Heart right ventricle (tissue), 16 donors: Measurements from ENCODE around the gene PGBD5. TPM values are rescaled to one million over a fixed set of nuclear protein-coding genes. Genes with fewer than 3 reads are reported as not detected.

Experiments used
- ATAC-seq, 8 donors: fragments of 200-7000 bp; cut with Tn5 transposase; one replicate each; pipeline ENCODE4 v1.9.1; 2020; ENCODE audit warnings: mild to moderate bottlenecking in 8 of 8, moderate library complexity in 8 of 8, moderate number of reproducible peaks in 1 of 8
- DNase-seq, 2 donors: peaks; one replicate each; pipeline ENCODE4 v3.0.0-alpha.2; 2020
- H3K27ac ChIP-seq, 10 donors: fragments of 200-600 bp; sonication (generic) in 2 of 10; one replicate each; pipeline versions ENCODE4 v1.5.0 to v1.8.0; 2020 to 2022; ENCODE audit warnings: mild to moderate bottlenecking in 3 of 10
- H3K27me3 ChIP-seq, 7 donors: fragments of 200-600 bp; one replicate each; pipeline ENCODE4 v1.8.0; 2021 to 2022; ENCODE audit warnings: mild to moderate bottlenecking in 2 of 7
- H3K36me3 ChIP-seq, 9 donors: fragments of 200-600 bp; sonication (generic) in 1 of 9; one replicate each; pipeline versions ENCODE4 v1.5.0 to v1.8.0; 2020 to 2022; ENCODE audit warnings: mild to moderate bottlenecking in 2 of 9
- H3K4me1 ChIP-seq, 9 donors: fragments of 200-600 bp; sonication (generic) in 1 of 9; one replicate each; pipeline versions ENCODE4 v1.5.0 to v1.8.0; 2020 to 2022; ENCODE audit warnings: mild to moderate bottlenecking in 4 of 9
- H3K4me3 ChIP-seq, 10 donors: fragments of 200-600 bp; sonication (generic) in 2 of 10; one replicate each; pipeline versions ENCODE4 v1.5.0 to v1.8.0; 2020 to 2022; ENCODE audit warnings: mild to moderate bottlenecking in 7 of 10, moderate library complexity in 2 of 10
- H3K9me3 ChIP-seq, 11 donors: fragments of 200-600 bp in 10 of 11; sonication (generic) in 2 of 11; one replicate each; pipeline versions ENCODE4 v1.5.0 to v1.8.0; 2013 to 2022; ENCODE audit warnings: mild to moderate bottlenecking in 2 of 11, control low read depth in 1 of 11, moderate library complexity in 1 of 11
- WGBS, 2 donors: extraction: QIAGEN DNeasy Blood & Tissue Kit; methylation state at CpG; one replicate each; pipeline ENCODE4 v1.1.7; 2013; ENCODE audit warnings: inconsistent platforms in 1 of 2; 5-methylcytosine and 5-hydroxymethylcytosine counted together
- intact Hi-C, 10 donors: fragments of 100-400 bp; cut with DNase I; formaldehyde crosslinking; loops; one replicate each; pipeline versions ENCODE4 v1.11.1 to v1.14.2; 2022
- polyA plus RNA-seq, 2 donors: library from polyadenylated mRNA; stranded (reverse); fragments of 200-250 nt; gene quantifications; one replicate each; pipeline ENCODE4 v1.2.3, GENCODE V29; 2013
- total RNA-seq, 10 donors: library from RNA; stranded (reverse); fragmentation: NEBNext Ultra II Directional in 3 of 10; extraction: Animal tissue kit (Norgen Biotek cat#: 25700) in 3 of 10; gene quantifications; one replicate each; pipeline versions ENCODE4 v1.2.1 to v1.2.4, GENCODE V29; 2021 to 2023
- TF ChIP-seq, protein P1 (sequence below), 9 donors: fragments of 200-600 bp; sonication (generic) in 2 of 9; IDR thresholded peaks; one replicate each; pipeline versions ENCODE4 v1.5.0 to v1.8.0; 2021 to 2022; ENCODE audit warnings: antibody characterized with exemption in 9 of 9, mild to moderate bottlenecking in 5 of 9, moderate library complexity in 1 of 9
- donor health status: Arrhythmogenic right ventricular cardiomyopathy.
- donor health status: ischemic (EF 13 %, LVEDD 7.1; RV severe dilation, severe dysfunction).
- donor health status: healthy with polysubstance abuse.
- donor health status: DM: no; HTN: yes; CAD: no.
- donor health status: DM: no; HTN: no; CAD: no.
- donor health status: ischemic (EF 25% LVEDD 6.9; RV normal size, moderate dysfunction).
- donor health status: ischemic (EF 25% LVEDD 5.7; RV mildly dilated, moderate dysfunction).
- donor health status: healthy.
- donor health status: DM: yes; HTN: yes; CAD: no.
- donor health status: Ischemic cardiomyopathy.
- donor health status: ischemic (EF 35%, LVEDD 5.7; RV mildly dilated, moderate dysfunction).
- donor health status: nonischemic (EF 11% LVEDD 7.7; RV severe dilation, severe dysfunction).
- donor health status: DM: yes; HTN: yes; CAD: no.
- donor health status: PGD.
- donor health status: ischemic (EF 29% LVEDD 5.4; RV normal size, mild dysfunction).
- donor health status: nonischemic (EF 23%, LVEDD 6.1; RV moderate dilation, normal function).

Gene PGBD5
- total and polyA plus RNA-seq, 12 donors = 0.52 to 11.4 (median 7.9) TPM

DNA sequence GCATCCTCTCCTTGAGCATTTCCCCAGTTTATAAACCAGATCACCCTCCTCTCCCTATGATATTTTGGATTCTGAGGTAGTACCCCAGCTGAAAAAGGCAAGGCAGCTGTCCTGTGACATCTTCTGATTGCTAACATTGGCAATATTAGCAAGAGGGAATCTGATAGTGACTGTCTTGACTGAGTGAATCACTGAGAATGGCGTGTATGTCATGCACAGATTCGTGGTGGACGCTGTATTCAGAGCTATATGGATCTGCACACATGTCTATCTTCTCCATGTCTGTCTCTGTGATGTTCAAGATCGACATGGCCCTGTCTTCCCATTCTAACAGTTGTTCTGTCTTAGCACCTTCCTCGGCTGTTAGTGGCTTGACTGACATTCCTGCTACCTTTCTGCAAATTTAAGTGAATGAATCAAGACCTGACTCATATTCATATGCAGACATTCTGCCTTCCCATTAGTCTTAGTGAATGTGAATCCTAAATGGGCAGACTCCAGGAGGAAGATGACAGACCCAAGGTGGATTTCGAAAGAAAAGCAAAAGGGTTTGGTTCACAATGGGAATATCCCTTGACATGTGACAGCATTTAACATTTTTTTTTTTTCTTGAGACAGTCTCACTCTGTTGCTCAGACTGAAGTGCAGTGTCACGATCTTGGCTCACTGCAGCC lies 97.7 kb downstream of the PGBD5 start:
- no peaks in the 10 kb centered on the region for H3K36me3 ChIP-seq
- H3K27me3 ChIP-seq = no peaks in the 10 kb centered on the region
- H3K9me3 ChIP-seq = no peaks in the 10 kb centered on the region
- DNase-seq = no peak
- no peak overlapping the region for H3K4me3 ChIP-seq
- H3K4me1 ChIP-seq = peaks cover 0 to 8% (median 0%) of the 10 kb centered on the region in 9 donors
- no peak overlapping the region for H3K27ac ChIP-seq
- ATAC-seq = no peak
- intact Hi-C loops = no loop called here
- TF ChIP-seq, protein P1, sequence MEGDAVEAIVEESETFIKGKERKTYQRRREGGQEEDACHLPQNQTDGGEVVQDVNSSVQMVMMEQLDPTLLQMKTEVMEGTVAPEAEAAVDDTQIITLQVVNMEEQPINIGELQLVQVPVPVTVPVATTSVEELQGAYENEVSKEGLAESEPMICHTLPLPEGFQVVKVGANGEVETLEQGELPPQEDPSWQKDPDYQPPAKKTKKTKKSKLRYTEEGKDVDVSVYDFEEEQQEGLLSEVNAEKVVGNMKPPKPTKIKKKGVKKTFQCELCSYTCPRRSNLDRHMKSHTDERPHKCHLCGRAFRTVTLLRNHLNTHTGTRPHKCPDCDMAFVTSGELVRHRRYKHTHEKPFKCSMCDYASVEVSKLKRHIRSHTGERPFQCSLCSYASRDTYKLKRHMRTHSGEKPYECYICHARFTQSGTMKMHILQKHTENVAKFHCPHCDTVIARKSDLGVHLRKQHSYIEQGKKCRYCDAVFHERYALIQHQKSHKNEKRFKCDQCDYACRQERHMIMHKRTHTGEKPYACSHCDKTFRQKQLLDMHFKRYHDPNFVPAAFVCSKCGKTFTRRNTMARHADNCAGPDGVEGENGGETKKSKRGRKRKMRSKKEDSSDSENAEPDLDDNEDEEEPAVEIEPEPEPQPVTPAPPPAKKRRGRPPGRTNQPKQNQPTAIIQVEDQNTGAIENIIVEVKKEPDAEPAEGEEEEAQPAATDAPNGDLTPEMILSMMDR (IDR thresholded peaks at IDR 0.05) = no peak
- 85 to 88% methylated on average over 7 of the region's 7 CpGs for WGBS, 2 donors

DNA sequence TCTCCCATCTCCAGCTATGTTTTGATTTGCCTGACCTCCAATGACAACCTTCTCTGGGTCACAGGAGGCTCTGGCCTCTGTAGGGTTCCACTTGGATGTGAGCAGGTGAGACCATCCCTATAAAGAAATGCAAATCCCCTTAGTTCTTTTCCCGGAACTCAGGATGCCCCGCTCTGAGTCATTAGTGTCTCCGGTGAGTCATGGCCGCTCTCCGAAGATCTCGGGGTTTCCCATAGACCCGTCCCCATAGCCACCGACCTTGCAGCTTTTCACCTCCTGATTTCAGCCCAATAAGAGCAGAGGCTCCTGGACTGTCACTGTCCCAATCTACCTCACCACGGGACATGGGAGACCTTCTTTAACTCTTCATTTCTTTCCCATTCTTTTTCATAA lies 98.2 kb downstream of the PGBD5 start:
- TF ChIP-seq, protein P1 (IDR thresholded peaks at IDR 0.05) = no peak
- intact Hi-C loops = no loop called here
- Histone ChIP-seq H3K4me1 (peaks cover 0 to 8% (median 0%) of the 10 kb centered on the region in 9 donors), H3K27me3 (no peaks in the 10 kb centered on the region), H3K36me3 (no peaks in the 10 kb centered on the region), H3K27ac (no peak overlapping the region), H3K9me3 (no peaks in the 10 kb centered on the region), H3K4me3 (no peak overlapping the region)
- 89 to 96% methylated on average over 9 of the region's 9 CpGs for WGBS, 2 donors
- DNase-seq (no peak), ATAC-seq (no peak)

DNA sequence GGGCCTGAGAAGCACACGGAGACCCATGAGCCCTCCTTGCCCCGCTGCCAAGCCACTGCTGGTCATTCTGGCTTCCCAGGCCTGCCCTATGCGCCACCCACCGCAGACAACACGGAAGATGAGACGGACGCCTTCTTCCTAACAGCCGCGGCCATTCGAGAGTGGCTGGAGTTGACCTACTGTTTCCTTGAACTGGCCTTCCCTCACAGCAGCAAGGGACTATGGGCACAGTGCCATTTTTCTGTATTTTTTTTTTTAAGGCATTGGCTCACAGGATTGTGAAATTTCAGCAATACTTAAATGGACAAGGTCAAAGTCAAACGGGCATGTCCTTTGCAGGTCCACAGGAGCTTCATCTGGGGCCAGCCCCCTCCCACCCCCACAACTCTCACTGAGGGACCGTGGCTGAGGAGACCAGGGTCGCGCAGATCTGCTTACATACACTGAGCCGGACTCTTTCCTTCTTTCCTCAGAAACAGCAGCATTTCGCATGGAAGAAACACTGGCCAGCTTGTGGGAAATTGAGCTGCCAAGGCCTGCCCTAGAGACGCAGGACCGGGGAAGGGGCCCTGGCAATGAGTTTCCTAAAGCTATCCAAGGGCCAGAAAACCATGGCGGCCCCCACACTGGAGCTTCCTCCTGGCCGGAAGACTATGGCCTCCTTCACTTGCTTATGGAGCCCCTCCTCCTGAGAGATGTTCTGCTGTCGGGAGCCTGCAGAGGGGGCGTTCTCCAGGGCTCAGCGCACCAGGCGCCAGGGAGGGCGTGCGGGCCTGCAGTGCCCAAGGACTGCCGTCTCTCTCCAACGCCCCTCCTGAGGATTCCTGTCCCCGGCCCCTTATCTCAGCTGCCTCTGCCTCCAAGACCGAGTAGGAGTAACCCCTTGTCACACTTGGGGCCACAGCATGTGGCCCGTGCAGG lies 98.9 kb downstream of the PGBD5 start:
- no peaks in the 10 kb centered on the region for H3K27me3 ChIP-seq
- no peak overlapping the region for H3K27ac ChIP-seq
- TF ChIP-seq, protein P1 (IDR thresholded peaks at IDR 0.05) = no peak
- WGBS, 2 donors = 69 to 76% methylated on average over 31 of the region's 31 CpGs
- intact Hi-C loops = no loop called here
- no peaks in the 10 kb centered on the region for H3K36me3 ChIP-seq
- ATAC-seq (peak in 2 of 8 donors; percentile 15 to 29), DNase-seq (no peak)
- no peaks in the 10 kb centered on the region for H3K9me3 ChIP-seq
- H3K4me1 ChIP-seq = peaks cover 0 to 11% (median 5%) of the 10 kb centered on the region in 9 donors
- H3K4me3 ChIP-seq = no peak overlapping the region

DNA sequence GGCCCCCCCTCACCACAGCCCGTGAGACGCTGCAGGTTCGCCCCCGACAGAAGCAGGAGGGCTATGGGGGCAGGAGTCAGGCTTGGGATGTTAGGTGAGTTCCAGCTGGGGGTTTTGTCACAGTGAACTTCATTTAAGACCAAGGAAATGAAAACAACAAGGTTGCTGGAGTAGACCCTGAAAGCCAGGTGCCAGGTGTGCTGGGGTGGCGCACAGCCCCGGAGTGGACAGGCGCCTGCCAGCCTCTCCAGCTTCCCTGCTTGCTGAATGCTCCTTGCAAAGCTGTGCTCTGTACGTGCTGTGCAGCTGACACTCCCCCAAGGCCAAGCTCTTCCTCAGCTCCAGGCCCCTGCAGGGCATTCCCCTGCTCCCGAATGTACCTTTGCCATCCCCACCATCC lies 102.4 kb downstream of the PGBD5 start:
- TF ChIP-seq, protein P1 (IDR thresholded peaks at IDR 0.05) = no peak
- H3K27me3 ChIP-seq = no peaks in the 10 kb centered on the region
- peaks cover 0 to 15% (median 7%) of the 10 kb centered on the region in 9 donors for H3K4me1 ChIP-seq
- no peaks in the 10 kb centered on the region for H3K9me3 ChIP-seq
- DNase-seq (no peak), ATAC-seq (no peak)
- no peak overlapping the region for H3K4me3 ChIP-seq
- intact Hi-C loops = no loop called here
- WGBS, 2 donors = 91 to 94% methylated on average over 9 of the region's 9 CpGs
- H3K27ac ChIP-seq = no peak overlapping the region
- H3K36me3 ChIP-seq = no peaks in the 10 kb centered on the region
